ENCODE data around the gene METTL26. TPM values are rescaled to one million over a fixed set of nuclear protein-coding genes. Genes with fewer than 3 reads are reported as not detected.

METTL26 gene
- 91.8 TPM for total RNA-seq

DNA sequence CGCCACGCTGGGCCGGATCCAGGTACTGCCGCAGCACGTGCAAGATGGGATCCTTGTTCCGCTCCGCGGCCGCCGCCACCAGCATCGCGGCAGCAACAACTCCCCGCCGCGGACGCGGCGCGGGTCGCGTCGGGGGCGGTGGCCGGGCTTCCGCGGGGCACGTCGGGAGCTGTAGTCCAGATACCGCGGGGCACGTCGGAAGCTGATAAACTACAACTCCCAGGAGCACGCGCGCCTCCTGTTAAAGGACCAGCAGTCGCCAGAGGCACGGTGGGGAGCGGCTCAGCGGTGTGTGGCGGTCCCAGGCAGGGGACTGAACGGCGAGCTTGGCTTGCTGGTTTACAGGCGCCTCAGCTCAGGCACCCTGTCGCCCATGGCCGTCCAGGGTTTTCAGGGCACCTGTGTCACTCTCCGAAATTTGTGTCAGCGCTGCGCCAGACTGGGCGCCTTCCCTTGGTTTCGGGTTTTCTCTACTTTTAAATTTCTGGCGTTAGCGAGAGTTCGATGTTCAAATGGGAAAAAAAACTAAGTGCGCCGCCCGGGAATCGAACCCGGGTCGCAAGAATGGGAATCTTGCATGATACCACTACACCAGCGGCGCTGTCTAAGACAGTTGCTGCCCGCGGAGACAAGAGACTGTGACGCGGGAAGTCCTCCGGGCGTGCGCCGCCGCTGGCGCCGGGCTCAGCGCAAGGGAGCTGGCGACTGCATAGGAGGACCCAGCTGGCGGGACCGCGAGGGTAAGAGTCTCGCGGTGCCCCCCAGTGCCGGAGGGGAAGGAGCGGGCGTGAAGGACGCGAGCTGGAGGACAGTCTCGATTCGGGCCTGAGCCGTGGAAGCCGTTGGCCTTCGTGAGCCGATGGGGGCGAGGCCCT, at the start of gene METTL26:
Gene METTL26, minus strand, starts transcription at position 100 of the 875 bp plus-strand sequence. Its CDS starts 15 bp downstream, at position 85.

DNA sequence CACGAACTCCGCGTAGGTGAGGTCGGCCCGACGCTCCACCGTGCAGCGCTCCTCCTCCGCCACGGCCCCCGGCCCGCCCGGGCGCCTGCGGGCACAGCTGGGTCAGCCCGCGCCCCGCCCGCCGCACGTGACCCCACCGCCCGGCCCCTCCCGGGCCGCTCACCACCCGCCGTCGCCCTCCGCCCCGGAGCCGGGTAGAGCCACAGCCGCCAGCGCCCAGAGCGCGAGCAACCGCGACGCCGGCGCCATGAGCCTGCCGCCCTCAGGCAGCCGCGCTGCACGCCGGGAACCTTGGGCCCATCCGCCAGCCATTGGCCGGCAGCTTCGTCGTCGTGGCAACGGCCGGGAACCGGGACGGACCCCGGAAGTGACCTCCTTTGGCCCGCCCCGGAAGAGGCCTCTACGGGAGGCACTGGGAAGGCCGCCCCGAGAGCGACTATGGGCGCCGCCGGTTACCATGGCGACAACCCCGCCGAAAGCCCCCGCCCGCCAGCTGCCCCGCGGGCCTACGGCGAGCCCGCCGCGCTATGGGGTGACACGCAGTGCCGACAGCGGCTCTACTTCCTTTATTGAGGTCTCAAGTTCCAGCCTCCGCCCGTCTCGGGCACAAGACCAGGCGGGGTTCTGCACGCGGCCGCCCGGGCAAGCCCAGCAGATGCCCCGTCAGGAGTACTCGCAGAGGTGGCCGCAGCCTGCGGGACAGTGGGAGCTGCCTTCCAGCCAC, 48.1 kb upstream of the METTL26 start, which contains the start of gene JMJD8:
Gene JMJD8, minus strand, starts transcription at position 264 of the 724 bp plus-strand sequence. Its CDS starts 15 bp downstream, at position 249.

DNA sequence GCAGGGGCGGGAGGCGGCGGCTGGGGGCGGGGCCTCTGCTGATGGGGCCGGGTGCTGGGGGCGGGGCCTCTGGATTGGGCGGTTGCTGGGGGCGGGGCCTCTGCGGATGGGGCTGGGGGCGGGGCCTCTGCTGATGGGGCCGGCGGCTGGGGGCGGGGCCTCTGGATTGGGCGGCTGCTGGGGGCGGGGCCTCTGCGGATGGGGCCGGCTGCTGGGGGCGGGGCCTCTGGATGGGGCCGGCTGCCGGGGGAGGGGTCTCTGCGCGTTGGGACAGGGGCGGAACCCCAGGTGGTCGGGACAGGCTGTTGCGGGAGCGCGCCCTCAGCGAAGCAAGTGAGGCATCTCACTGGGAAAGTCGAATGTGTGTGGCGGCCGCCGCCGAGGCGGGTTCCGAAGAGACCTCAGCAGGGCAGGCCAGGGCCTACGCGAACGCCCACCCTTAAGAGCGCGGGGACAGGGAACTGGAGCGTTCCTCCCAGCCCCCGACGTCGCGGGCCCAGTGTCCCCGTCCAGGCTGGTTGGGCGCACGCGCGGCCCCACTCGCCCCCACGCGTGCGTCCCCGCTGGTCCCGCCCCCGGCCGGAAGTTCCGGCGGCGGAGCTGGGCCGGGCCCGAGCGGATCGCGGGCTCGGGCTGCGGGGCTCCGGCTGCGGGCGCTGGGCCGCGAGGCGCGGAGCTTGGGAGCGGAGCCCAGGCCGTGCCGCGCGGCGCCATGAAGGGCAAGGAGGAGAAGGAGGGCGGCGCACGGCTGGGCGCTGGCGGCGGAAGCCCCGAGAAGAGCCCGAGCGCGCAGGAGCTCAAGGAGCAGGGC, 43.9 kb upstream of the METTL26 start, which contains the start of gene STUB1:
Gene STUB1, plus strand, starts transcription at position 597 of the 811 bp plus-strand sequence. Its CDS starts 116 bp downstream, at position 713.

DNA sequence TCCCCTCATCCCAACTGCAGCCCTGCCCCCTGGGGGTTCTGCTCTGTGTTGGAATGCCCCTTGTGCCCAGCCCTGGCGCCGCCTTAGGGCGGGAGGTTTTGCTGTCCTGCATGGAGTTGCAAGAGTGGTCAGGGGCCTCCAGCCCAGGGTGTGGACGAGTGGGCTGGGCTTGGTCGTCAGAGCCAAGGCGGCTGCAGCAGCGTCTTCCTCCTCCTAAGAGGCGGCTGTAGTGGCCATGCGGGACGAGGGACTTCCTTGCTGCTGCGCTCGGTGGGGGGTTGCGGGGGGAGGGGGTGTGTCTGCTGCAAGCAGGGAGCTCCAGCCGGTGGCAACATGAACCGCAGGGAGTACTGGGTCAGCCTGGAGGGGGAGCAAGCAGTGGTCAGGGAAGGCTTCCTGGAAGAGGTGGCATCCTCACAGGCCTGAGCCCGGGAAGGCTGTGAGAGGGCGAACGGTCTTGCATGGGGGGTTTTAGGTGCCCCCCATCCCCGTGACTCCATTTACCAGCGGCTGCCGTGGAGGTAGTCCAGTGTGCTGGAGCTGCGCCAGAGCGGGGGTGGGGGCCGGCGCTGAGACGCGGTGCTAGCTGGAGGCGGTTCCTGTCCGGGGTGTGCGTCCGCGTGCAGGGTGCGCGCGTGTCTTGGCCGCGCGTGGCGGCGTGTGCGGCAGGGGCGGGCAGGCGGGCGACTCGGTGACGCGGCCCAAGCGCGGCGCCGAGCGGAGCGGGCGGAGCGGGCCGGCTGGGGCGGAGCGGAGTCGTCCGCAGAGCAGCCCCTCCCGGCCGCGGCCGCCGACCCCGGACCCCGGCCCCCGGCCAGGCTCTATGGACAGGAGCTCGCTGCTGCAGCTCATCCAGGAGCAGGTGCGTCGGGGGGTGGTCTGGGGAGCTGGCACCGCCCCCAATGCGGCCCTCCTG, 39.1 kb upstream of the METTL26 start, which contains the start of gene RHBDL1:
Gene RHBDL1, plus strand, starts transcription at position 704 of the 916 bp plus-strand sequence. Its CDS starts 120 bp downstream, at position 824.

DNA sequence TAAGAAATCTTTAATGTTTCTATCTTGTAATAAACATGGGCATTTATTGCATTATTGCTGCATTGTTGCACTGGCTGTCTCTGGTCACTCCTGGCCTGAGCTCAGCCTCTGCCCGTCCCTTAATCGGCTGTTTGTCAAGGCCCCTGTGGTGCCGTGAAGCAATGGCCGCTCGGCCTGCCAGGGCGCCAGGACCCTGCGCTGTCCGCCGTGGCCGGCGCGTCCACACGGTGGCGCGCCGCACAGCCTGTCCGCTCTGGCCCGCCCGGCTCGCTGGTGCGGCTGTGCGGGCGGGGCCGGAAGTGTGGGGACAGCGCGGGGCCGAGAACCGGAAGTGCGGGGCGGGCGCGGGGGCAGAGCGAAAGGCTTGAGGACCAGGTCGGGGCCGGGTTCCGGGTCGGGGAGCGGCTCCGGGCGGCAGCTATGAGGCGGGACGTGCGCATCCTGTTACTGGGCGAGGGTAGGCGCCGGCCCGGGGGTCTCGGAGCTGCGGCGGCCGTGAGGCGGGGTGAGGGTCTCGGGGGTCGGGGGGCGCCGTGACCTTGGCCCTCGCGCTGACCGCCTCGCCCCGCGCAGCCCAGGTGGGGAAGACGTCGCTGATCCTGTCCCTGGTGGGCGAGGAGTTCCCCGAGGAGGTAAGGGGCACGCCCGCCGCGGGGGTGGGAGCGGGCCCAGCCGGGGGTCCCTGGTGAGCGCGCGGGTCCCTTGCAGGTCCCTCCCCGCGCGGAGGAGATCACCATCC, 31.8 kb upstream of the METTL26 start, which contains the start of gene RHOT2:
Gene RHOT2, plus strand, starts transcription at position 353 of the 739 bp plus-strand sequence. Its CDS starts 68 bp downstream, at position 421.

DNA sequence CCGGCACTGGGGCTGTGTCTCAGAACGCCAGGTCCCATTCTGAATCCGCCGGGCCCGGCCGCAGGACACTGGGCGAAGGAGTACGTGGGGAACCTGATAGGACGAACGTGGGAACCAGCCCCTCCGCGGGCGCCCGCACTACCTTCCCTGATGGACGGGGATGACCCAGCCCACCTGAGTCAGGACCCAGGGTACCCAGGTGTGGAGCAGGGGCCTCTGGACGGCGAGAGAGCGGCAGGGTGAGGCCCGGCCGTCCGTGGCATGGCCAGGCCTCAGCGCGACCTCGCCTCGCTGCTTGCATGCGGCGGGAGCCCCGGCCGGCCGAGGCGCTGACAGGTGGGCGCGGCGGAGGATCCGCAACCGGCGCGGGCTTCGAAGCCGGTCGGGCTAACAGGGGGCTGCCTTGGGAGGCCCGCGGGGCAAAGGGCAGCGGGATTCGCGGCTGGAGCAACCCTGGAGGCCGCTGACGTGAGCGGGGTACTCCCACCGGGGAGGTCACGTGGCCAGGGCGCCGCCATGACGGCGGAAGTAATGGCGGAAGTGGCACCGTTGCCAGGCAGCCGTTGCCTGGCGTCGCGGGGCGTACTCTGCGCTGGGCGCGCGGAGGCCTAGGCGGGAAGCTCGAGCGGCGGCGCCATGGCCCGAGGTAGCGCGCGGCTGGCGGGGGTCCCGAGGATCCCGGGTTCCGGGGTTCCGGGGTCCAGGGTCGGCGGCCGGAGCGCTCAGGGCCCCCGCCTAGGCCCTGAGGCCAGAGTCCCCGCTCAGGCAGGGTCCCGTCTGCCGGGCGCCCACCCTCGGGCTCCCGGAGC, 12.9 kb upstream of the METTL26 start, which contains the start of gene WDR90:
Gene WDR90, plus strand, starts transcription at position 585 of the 809 bp plus-strand sequence. Its CDS starts 52 bp downstream, at position 637.

DNA sequence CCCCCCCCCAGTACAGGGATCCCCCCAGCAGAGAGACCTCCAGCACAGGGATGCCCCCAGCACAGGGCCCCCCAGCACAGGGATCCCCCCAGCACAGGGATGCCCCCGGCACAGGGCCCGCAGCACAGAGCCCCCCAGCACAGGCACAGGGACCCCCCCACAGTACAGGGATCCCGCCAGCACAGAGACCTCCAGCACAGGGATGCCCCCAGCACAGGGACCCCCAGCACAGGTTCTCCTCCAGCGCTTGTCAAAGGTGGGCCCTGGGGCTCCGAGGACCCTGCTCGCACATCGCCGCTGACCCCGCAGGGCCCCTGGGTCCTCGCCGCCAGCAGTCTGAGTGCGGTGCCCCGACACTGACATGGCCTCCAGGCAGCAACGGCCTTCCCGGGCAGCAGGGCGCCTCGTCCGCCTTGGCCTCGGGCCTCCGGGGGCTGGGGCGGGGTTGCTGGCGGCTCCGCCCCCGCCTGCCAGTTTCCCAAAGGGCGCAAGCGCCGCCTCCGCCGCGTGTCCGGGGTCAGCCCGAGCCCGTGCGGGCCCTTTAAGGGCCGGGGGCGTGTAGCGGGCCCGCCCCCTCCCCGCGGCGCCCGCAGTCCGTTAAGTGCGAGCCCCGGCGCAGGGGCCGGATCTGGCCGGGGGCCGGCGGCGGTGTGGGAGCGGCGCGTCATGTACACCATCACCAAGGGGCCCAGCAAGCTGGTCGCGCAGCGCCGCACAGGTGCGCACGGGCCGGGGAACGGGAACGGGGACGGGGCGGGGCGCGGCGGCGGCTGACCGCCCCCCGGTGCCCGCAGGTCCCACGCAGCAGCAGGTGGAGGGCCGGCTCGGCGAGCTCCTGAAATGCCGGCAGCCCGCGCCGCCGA, 5.5 kb upstream of the METTL26 start, which contains the start of gene MCRIP2:
Gene MCRIP2, plus strand, starts transcription at position 503 of the 863 bp plus-strand sequence. Its CDS starts 164 bp downstream, at position 667.

DNA sequence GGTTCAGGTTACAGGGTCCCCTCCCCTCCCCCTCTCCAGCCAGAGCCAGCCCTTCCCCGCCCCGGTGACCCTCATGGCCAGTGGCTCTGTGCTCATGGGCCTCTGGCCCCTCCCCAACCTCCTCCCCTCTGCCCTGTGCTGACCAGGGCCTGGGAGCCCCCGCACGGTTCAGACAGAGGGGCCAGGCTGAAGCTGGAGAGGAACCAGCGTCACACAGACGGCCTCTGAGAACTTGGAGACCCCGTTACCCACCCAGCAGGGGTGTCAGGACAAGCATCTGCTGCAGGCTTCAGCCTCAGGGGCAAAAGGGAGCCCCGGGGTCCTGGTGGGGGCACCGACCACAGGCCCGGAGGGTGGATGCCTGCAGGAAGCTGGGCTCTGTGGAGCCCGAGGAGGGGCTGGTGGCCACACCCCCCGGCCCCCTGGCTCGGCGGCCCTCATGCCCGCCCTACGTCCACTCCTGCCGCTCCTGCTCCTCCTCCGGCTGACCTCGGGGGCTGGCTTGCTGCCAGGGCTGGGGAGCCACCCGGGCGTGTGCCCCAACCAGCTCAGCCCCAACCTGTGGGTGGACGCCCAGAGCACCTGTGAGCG, 5.2 kb downstream of the METTL26 start, which contains the start of gene WFIKKN1:
Gene WFIKKN1, plus strand, starts transcription at position 171 of the 591 bp plus-strand sequence. Its CDS starts 269 bp downstream, at position 440.

DNA sequence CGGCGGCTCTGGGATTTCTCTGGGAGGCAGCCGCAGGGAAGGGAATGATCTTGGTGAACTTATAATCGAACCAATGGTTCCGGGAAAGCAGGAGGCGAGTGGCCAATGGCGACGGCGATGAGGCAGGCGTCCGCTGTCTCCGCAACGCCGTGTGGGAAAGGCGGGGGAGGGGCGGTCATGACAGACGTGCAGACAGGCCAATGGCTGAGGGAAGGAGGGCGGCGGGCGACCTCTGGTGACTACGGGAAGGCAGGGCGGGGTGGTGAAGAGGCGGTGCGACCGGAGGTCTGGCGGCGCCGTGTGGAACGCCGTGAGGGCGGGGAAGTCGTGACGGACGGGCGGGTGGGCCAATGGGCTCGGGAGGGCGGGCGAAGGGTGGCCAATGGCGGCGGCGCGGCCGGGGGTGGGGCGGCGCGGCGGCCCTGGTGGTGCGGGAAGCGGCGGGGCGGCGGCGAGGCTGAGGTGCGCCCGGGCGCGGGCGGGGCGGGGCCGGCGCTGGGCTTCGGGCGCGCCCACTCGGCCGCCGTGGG, 46.4 kb downstream of the METTL26 start, which contains the start of gene RAB40C:
Gene RAB40C, plus strand, starts transcription at position 409 of the 530 bp plus-strand sequence. CDS start 226 bp downstream, outside the sequence.

Other genes starting within 250 kb of the METTL26 start
- 40.1 TPM for gene NME4, start 239.1 kb downstream of the METTL26 start, total RNA-seq
- 22.0 TPM for gene DECR2, start 234.4 kb downstream of the METTL26 start, total RNA-seq
- 108 TPM for gene RAB11FIP3, start 210.7 kb downstream of the METTL26 start, total RNA-seq
- gene CAPN15, start 108.6 kb downstream of the METTL26 start, total RNA-seq = 37.6 TPM
- 9.4 TPM for gene PRR35, start 75.9 kb downstream of the METTL26 start, total RNA-seq
- gene NHLRC4, start 69.3 kb downstream of the METTL26 start, total RNA-seq = 18.0 TPM
- gene PIGQ, start 66.3 kb downstream of the METTL26 start, total RNA-seq = 76.1 TPM
- gene RAB40C, start 46.2 kb downstream of the METTL26 start, total RNA-seq = 24.2 TPM
- gene WFIKKN1, start 5.3 kb downstream of the METTL26 start, total RNA-seq = 1.8 TPM
- 23.1 TPM for gene MCRIP2, start 5.5 kb upstream of the METTL26 start, total RNA-seq
- 48.3 TPM for gene WDR90, start 13.1 kb upstream of the METTL26 start, total RNA-seq
- gene RHOT2, start 31.8 kb upstream of the METTL26 start, total RNA-seq = 84.5 TPM
- 2.6 TPM for gene RHBDL1, start 39.4 kb upstream of the METTL26 start, total RNA-seq
- 71.7 TPM for gene STUB1, start 44.1 kb upstream of the METTL26 start, total RNA-seq
- 50.0 TPM for gene JMJD8, start 48.0 kb upstream of the METTL26 start, total RNA-seq
- gene WDR24, start 54.1 kb upstream of the METTL26 start, total RNA-seq = 13.3 TPM
- gene FBXL16, start 69.5 kb upstream of the METTL26 start, total RNA-seq = 0.93 TPM
- 21.3 TPM for gene METRN, start 78.8 kb upstream of the METTL26 start, total RNA-seq
- gene ANTKMT, start 84.8 kb upstream of the METTL26 start, total RNA-seq = 19.9 TPM
- 0.93 TPM for gene CCDC78, start 90.1 kb upstream of the METTL26 start, total RNA-seq
- 4.5 TPM for gene HAGHL, start 90.8 kb upstream of the METTL26 start, total RNA-seq
- gene CIAO3, start 104.7 kb upstream of the METTL26 start, total RNA-seq = 47.6 TPM
- 11.8 TPM for gene MSLN, start 124.4 kb upstream of the METTL26 start, total RNA-seq
- gene RPUSD1, start 152.1 kb upstream of the METTL26 start, total RNA-seq = 17.9 TPM
- 25.5 TPM for gene CHTF18, start 152.3 kb upstream of the METTL26 start, total RNA-seq
- not detected for gene GNG13, start 164.4 kb upstream of the METTL26 start, total RNA-seq